K562 (cell line): ENCODE results near the gene EFNA5. TPM values are rescaled to one million over a fixed set of nuclear protein-coding genes. Genes with fewer than 3 reads are reported as not detected.

ENCODE experiments used
- ATAC-seq: fragments of 200-7000 bp; cut with Tn5 transposase; 3 replicates; pipeline ENCODE4 v1.9.1; 2020; ENCODE audit warnings: moderate library complexity
- BruUV-seq: library from RNA; stranded (reverse); fragments of 400-500 nt; replicated peaks from 2 replicates; lab custom pipeline; 2021; lab: Mats Ljungman, UMichigan
- CTCF ChIA-PET: fragments of 300-600 bp; formaldehyde crosslinking; extraction: SDS; loops from one replicate; lab custom pipeline; 2021; ENCODE audit warnings: low intra/inter-chr PET ratio; lab: Yijun Ruan, JAX
- POLR2A ChIA-PET: fragments of 300-600, 350-650 bp; sonication (Branson Sonifier 250); formaldehyde crosslinking; extraction: SDS; loops from one replicate; lab custom pipeline; 2021; ENCODE audit warnings: antibody characterized with exemption, inconsistent platforms; lab: Yijun Ruan, JAX
- DNase-seq, 4 experiments: peaks; one replicate each; pipeline versions ENCODE4 v3.0.0 to v3.0.0-alpha.2; 2011 to 2018; ENCODE audit warnings: low spot score in 3 of 4, mixed read lengths in 3 of 4; ENCODE audit errors: extremely low read depth in 1 of 4
- FAIRE-seq: peaks from 2 replicates; lab custom pipeline; 2011; peaks lifted over from hg19 to GRCh38; lab: Jason Lieb, UNC
- H2AFZ ChIP-seq: 2 replicates; pipeline ENCODE4 v1.6.0; 2011; ENCODE audit warnings: low read depth, low read length, control low read depth, inconsistent platforms
- H3K27ac ChIP-seq: fragments of 200-600 bp; 3 replicates; pipeline ENCODE4 v1.8.0; 2011; ENCODE audit warnings: low read depth, mild to moderate bottlenecking, control low read depth, inconsistent platforms, low read length, moderate library complexity, mixed read lengths; ENCODE audit errors: extremely low read depth
- H3K27me3 ChIP-seq, 2 experiments: fragments of 300-600 bp in 1 of 2; 2 replicates in 1 of 2; 3 replicates in 1 of 2; pipeline versions ENCODE4 v1.6.0 to v1.8.0; 2011; ENCODE audit warnings: inconsistent platforms in 2 of 2, low read length in 2 of 2, mild to moderate bottlenecking in 1 of 2, mixed read lengths in 1 of 2, moderate library complexity in 1 of 2; ENCODE audit not compliant: control insufficient read depth in 2 of 2, insufficient read depth in 2 of 2
- H3K36me3 ChIP-seq: fragments of 300-600 bp; 3 replicates; pipeline ENCODE4 v1.8.0; 2011; ENCODE audit warnings: mild to moderate bottlenecking, low read length, inconsistent platforms; ENCODE audit not compliant: control insufficient read depth, insufficient read depth
- H3K4me1 ChIP-seq, 2 experiments: fragments of 200-600 bp in 1 of 2; replicated peaks in 1 of 2; 2 replicates in 1 of 2; 3 replicates in 1 of 2; pipeline versions ENCODE4 v1.5.1 to v1.8.0; 2011; ENCODE audit warnings: inconsistent platforms in 2 of 2, low read length in 2 of 2, mild to moderate bottlenecking in 1 of 2, mixed read lengths in 1 of 2, moderate library complexity in 1 of 2; ENCODE audit not compliant: control insufficient read depth in 2 of 2, insufficient read depth in 2 of 2
- H3K4me2 ChIP-seq: 2 replicates; pipeline ENCODE4 v1.6.1; 2011; ENCODE audit warnings: low read length, control low read depth, inconsistent platforms, mixed read lengths; ENCODE audit not compliant: insufficient read depth
- H3K4me3 ChIP-seq: fragments of 200-600 bp; sonication (generic), shearing (Covaris generic); 2 replicates; pipeline ENCODE4 v1.5.1; 2016; ENCODE audit warnings: control low read depth, inconsistent platforms
- H3K79me2 ChIP-seq: fragments of 200-600 bp; 3 replicates; pipeline ENCODE4 v1.8.0; 2011; ENCODE audit warnings: low read length, inconsistent platforms; ENCODE audit not compliant: control insufficient read depth, insufficient read depth
- H3K9ac ChIP-seq, 2 experiments: 2 replicates each; pipeline versions ENCODE4 v1.6.0 to v1.6.1; 2011; ENCODE audit warnings: low read depth in 2 of 2, low read length in 2 of 2, control low read depth in 1 of 2, inconsistent platforms in 1 of 2, mild to moderate bottlenecking in 1 of 2, mixed read lengths in 1 of 2; ENCODE audit not compliant: insufficient read depth in 1 of 2
- H3K9me1 ChIP-seq: one replicate; pipeline ENCODE4 v1.6.0; 2011; ENCODE audit warnings: inconsistent platforms, mild to moderate bottlenecking, low read length, moderate library complexity; ENCODE audit not compliant: control insufficient read depth, insufficient read depth
- H3K9me3 ChIP-seq: replicated peaks from 2 replicates; pipeline ENCODE4 v1.5.1; 2011; ENCODE audit warnings: low read depth, low read length, inconsistent platforms; ENCODE audit not compliant: control insufficient read depth, insufficient read depth
- H4K20me1 ChIP-seq: replicated peaks from 2 replicates; pipeline ENCODE4 v1.6.1; 2011; ENCODE audit warnings: low read length, inconsistent platforms, mixed read lengths; ENCODE audit not compliant: control insufficient read depth, insufficient read depth
- CCAR2 ChIP-seq: fragments of 200-400 bp; formaldehyde crosslinking; IDR thresholded peaks from 2 replicates; pipeline ENCODE4 v1.6.1; 2017; ENCODE audit warnings: mild to moderate bottlenecking, low read depth, low read length
- DMBX1 ChIP-seq: fragments of 250-450 bp; sonication (Bioruptor Pico); IDR thresholded peaks from 2 replicates; pipeline ENCODE4 v1.8.0; 2022; ENCODE audit warnings: inconsistent platforms, mild to moderate bottlenecking, moderate library complexity, borderline replicate concordance
- ESRRB ChIP-seq: fragments of 250-450 bp; sonication (Bioruptor Pico); IDR thresholded peaks from 2 replicates; pipeline ENCODE4 v1.5.0; 2020; ENCODE audit warnings: mild to moderate bottlenecking, moderate library complexity, borderline replicate concordance
- FOSL1 ChIP-seq: fragments of 200-800 bp; sonication (Bioruptor generic); conservative IDR thresholded peaks from 2 replicates; pipeline ENCODE4 v1.6.1; 2016; ENCODE audit warnings: missing genetic modification characterization, missing compliant biosample characterization
- KAT8 ChIP-seq: fragments of 450-650 bp; IDR thresholded peaks from 2 replicates; pipeline ENCODE4 v1.6.1; 2016; ENCODE audit warnings: low read depth, mild to moderate bottlenecking
- NFE2L1 ChIP-seq: fragments of 450-650 bp; IDR thresholded peaks from 2 replicates; pipeline ENCODE4 v1.6.1; 2016; ENCODE audit warnings: missing genetic modification characterization, low read depth, mild to moderate bottlenecking, missing compliant biosample characterization, moderate library complexity, borderline replicate concordance
- PHF8 ChIP-seq: fragments of 200-600 bp; sonication (generic); IDR thresholded peaks from 2 replicates; pipeline ENCODE4 v1.6.1; 2012; ENCODE audit warnings: mixed run types, mild to moderate bottlenecking, inconsistent platforms, low read length, moderate library complexity, borderline replicate concordance
- PTRF ChIP-seq: fragments of 450-650 bp; IDR thresholded peaks from 2 replicates; pipeline ENCODE4 v1.6.1; 2016; ENCODE audit warnings: mild to moderate bottlenecking, missing genetic modification characterization, missing compliant biosample characterization
- TAF1 ChIP-seq: IDR thresholded peaks from 2 replicates; pipeline ENCODE4 v1.6.1; 2011; ENCODE audit warnings: mild to moderate bottlenecking, low read length, moderate library complexity; ENCODE audit not compliant: insufficient read depth, control insufficient read depth, severe bottlenecking; ENCODE audit errors: extremely low read depth
- YBX1 ChIP-seq: fragments of 450-650 bp; IDR thresholded peaks from 2 replicates; pipeline ENCODE4 v1.7.1; 2016; ENCODE audit warnings: mild to moderate bottlenecking
- ZNF780A ChIP-seq: fragments of 250-450 bp; sonication (Bioruptor Pico); IDR thresholded peaks from 2 replicates; pipeline ENCODE4 v1.5.0; 2021; ENCODE audit warnings: mild to moderate bottlenecking
- WGBS: fragments of 100-300 bp; shearing (Covaris generic); methylation state at CpG from one replicate; pipeline ENCODE4 v1.1.6; 2016; ENCODE audit warnings: low coverage, mixed read lengths; ENCODE audit not compliant: insufficient coverage; ENCODE audit errors: missing lambda C conversion rate; 5-methylcytosine and 5-hydroxymethylcytosine counted together
- in situ Hi-C: fragments of 300-500 bp; cut with MboI; formaldehyde crosslinking; loops from 4 replicates; pipeline ENCODE4 v1.15.0; 2018; ENCODE audit warnings: inconsistent platforms, mixed read lengths
- intact Hi-C: fragments of 100-400 bp; cut with micrococcal nuclease; formaldehyde crosslinking; loops from 2 replicates; pipeline ENCODE4 v1.14.2; 2022
- polyA plus RNA-seq, 8 experiments: library from polyadenylated mRNA; depleted of rRNA in 4 of 8; stranded (reverse) in 5 of 8; unstranded in 3 of 8; fragments of >200 nt; fragmentation: Nextera tagmentation in 2 of 8; fragmentation: Illumina TruSeq in 1 of 8; extraction: Ambion mirVana in 2 of 8; extraction: Trizol in 1 of 8; gene quantifications; 2 replicates each; pipeline versions ENCODE4 v1.2.1 to v1.2.3, GENCODE V29; 2011 to 2014; ENCODE audit warnings: inconsistent platforms in 1 of 8, missing spikeins in 1 of 8
- total RNA-seq, 7 experiments: library from RNA; depleted of rRNA in 6 of 7; stranded (reverse); fragments of >200 nt in 6 of 7; fragmentation: Illumina TruSeq in 2 of 7; extraction: Trizol in 2 of 7; gene quantifications; 2 replicates each; pipeline versions ENCODE4 v1.2.1 to v1.2.3, GENCODE V29; 2011 to 2021; ENCODE audit warnings: low replicate concordance in 1 of 7

EFNA5 gene
- total and polyA plus RNA-seq, 9 of the 15 experiments (the other 6 are each of a cell fraction or from before 2014, with no cell fraction given) = 0.20 TPM; not detected in 8

- 0% methylated on average over 2 of the region's 2 CpGs for WGBS
- TF ChIP-seq YBX1 (no peak), DMBX1 (CRISPR knock-in tag) (no peak)
- in situ Hi-C loops = no loop called here
- Histone ChIP-seq H4K20me1 (no peaks in the 10 kb centered on the region), H3K27me3 (no peaks in the 10 kb centered on the region), H3K9me3 (no peaks in the 10 kb centered on the region), H3K4me3 (no peak overlapping the region), H3K27ac (no peak overlapping the region), H3K36me3 (no peaks in the 10 kb centered on the region), H3K4me2 (no peak overlapping the region), H3K79me2 (no peaks in the 10 kb centered on the region), H2AFZ (no peak overlapping the region), H3K9ac (no peak overlapping the region), H3K4me1 (no peaks in the 10 kb centered on the region), H3K9me1 (no peaks in the 10 kb centered on the region)
- FAIRE-seq = no peak
- ChIA-PET CTCF (no interaction called here), POLR2A (no interaction called here)
- no peak for ATAC-seq
- DNase-seq = no peak
- no TSS peak for BruUV-seq
- intact Hi-C loops = no loop called here
Measured at GRCh38 chr5:107424491-107424890, 246.2 kb downstream of the EFNA5 start.

GRCh38 chr5:107422494-107422893 is 248.2 kb downstream of the EFNA5 start:
- DNase-seq = no peak
- Histone ChIP-seq H3K4me1 (no peaks in the 10 kb centered on the region), H2AFZ (no peak overlapping the region), H3K4me2 (no peak overlapping the region), H3K9me3 (no peaks in the 10 kb centered on the region), H3K36me3 (no peaks in the 10 kb centered on the region), H3K27ac (no peak overlapping the region), H3K4me3 (no peak overlapping the region), H4K20me1 (no peaks in the 10 kb centered on the region), H3K27me3 (no peaks in the 10 kb centered on the region), H3K9ac (no peak overlapping the region), H3K79me2 (no peaks in the 10 kb centered on the region), H3K9me1 (no peaks in the 10 kb centered on the region)
- intact Hi-C loops = no loop called here
- no peak for TF ChIP-seq PHF8
- TF ChIP-seq KAT8 = no peak
- TF ChIP-seq TAF1 = no peak
- no peak for TF ChIP-seq PTRF (tag)
- no peak for TF ChIP-seq CCAR2
- TF ChIP-seq NFE2L1 (tag) = no peak
- no peak for TF ChIP-seq FOSL1
- no peak for TF ChIP-seq ESRRB (CRISPR knock-in tag)
- no peak for TF ChIP-seq ZNF780A (CRISPR knock-in tag)
- in situ Hi-C loops = no loop called here
- no peak for ATAC-seq
- BruUV-seq = no TSS peak
- ChIA-PET CTCF (no interaction called here), POLR2A (no interaction called here)
- WGBS = 2% methylated on average over 4 of the region's 4 CpGs
- no peak for FAIRE-seq
